KG1 (cell line): ENCODE results near the gene CACNA2D3.
"Not testable (repeated sequence)": the region's sequence is repeated elsewhere in the genome, so short reads cannot be mapped to it uniquely, and the experiment has no call there.

Source experiments
- DNase-seq: peaks from one replicate; lab custom pipeline; 2025; lab: John Stamatoyannopoulos, UW

Gene CACNA2D3

GRCh38 chr3:54573858-54574257 lies 451.5 kb downstream of the CACNA2D3 start:
- DNase-seq = no peak

DNA sequence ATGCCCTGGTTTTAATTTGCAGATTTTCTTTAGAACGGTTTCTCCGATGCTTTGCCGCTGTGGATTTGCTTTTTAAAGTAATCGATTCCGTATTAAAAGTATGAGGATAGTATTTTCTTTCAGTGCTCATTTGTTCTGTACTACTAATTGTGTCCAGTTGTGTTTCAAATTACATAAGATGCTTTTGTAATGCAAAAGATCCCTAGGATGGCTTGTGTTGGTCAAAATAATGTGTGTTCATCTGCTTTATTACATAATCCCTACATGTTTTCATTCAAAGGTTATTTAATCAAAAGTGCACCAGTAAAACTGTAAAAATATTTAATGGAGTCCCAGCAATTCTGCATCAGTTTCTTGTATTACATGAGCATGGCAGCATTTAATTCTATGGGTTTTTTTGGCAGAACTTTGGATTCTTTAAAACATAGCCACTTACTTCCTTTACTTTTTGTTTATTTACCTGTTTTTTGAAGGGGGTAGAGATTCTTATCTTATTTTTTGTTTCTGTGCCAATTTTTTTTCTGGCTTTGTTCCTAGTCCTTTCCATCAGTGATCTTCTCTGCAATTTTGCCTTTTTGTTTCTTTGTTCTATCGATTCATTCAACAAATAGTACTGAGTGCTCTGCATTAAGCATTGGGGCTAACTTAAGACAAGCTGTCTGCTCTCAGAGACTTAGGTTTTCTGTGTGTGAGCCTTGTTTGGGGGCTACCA lies 452.7 kb downstream of the CACNA2D3 start:
- no peak for DNase-seq

GRCh38 chr3:54575618-54575960 lies 453.2 kb downstream of the CACNA2D3 start:
- no peak for DNase-seq

GRCh38 chr3:54577313-54577712 lies 455.0 kb downstream of the CACNA2D3 start:
- DNase-seq = no peak

GRCh38 chr3:54578417-54578816 lies 456.1 kb downstream of the CACNA2D3 start:
- no peak for DNase-seq

DNA sequence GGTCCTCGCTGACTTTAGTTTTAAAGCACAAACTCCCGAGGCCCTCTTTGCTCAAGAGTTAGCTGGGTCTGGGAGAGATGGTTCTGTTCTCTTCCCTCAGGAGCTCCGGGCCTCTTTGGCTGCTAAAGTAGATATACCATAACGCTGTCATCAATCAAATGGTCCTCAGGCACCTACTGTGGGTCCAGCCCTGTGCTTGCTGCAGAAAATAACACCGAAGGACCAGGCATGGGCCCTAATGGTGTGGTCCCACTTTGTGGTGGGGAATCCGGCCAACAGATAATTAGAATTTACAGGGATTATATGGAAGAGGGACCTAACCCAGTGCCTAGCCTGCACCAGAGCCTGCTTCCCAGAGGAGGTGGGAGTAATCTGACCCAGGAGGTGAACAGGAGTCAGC lies 458.1 kb downstream of the CACNA2D3 start:
- no peak for DNase-seq

- no peak for DNase-seq
Observed at GRCh38 chr3:54582424-54582823, 460.1 kb downstream of the CACNA2D3 start.

DNA sequence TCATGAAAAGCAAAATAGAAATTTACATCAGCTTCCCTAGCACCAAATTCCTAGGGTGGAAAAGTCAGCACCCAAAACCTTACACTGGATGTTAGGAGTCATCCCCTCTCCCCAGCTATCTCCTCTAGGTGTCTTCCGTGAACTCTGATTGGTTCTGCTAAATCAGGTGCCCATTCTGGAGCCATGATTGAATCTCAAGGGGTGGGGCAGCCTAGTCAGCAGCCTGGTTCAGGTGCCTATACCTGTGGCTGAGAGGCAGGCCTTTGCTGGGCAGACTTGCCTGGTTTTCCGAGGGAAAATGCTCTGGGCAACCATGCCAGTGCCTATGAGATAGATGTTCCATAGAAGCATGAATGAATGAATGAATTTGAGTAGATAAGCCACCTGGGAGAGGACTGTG lies 468.8 kb downstream of the CACNA2D3 start:
- DNase-seq = no peak

GRCh38 chr3:54593653-54594052 lies 471.3 kb downstream of the CACNA2D3 start:
- no peak for DNase-seq

- DNase-seq = no peak
Observed at GRCh38 chr3:54596087-54596486, 473.7 kb downstream of the CACNA2D3 start.

- DNase-seq = no peak
Observed at GRCh38 chr3:54599716-54600115, 477.4 kb downstream of the CACNA2D3 start.

- DNase-seq = no peak
Observed at GRCh38 chr3:54600441-54601204, 478.3 kb downstream of the CACNA2D3 start.

- DNase-seq = no peak
Observed at GRCh38 chr3:54604495-54604894, 482.1 kb downstream of the CACNA2D3 start.

- no peak for DNase-seq
Observed at GRCh38 chr3:54608041-54608440, 485.7 kb downstream of the CACNA2D3 start.

DNA sequence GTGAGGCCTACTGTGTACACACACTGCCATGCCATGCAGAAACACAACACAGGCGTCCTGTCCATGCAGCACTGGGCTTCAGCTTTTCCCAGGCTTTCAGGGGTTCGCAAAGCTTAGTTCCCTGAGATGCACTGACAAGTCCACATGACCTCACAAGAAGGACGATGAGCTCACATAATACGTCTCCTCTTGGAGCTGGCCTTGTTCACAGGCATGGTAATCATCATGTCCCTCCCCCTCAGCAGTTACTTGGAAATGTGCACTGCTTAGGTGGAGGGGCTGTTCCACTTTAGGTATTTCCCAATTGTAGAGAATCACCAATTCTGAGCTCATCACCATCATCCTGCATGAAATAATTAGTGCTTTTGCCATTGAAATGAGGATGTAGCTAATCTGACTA lies 496.7 kb downstream of the CACNA2D3 start:
- DNase-seq = no peak

DNA sequence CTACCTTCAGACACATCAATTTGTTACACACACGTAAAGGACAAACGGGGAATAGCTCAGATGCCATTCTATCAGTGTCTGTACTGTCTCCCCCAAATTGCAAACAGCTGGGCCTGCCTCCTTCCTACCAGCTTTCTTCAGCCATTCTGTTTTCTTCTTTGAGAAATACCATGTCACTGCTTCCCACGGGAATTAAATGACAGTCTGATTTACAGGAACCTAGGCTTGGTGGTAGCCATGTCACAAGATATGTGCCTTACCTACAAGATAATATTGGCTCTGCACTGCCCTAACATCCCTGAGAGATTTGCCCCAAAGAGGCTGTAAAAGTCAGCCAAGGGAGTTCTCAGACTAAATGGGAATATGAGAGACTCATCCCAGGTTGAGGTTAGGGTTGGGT lies 497.2 kb downstream of the CACNA2D3 start:
- DNase-seq = no peak

DNA sequence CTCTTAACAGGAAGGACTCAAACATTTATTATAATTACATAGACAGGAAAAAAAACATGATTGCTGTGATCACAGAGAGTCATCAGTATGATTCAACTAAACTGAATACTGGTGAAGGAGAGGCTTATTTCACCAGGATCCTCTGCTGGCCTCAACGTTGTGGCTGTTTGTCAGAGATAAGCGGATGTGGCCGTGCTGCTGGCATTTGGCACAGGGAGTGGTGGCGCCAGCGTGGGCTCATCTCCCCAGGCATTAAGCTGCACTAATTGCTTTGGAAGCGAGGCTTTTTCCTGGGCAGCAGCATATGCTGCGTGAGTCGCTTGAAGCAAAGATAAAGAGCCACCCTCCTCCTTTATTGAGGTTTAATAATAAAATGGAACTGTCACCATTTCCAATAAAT lies 498.8 kb downstream of the CACNA2D3 start:
- no peak for DNase-seq

- no peak for DNase-seq
Observed at GRCh38 chr3:54622678-54623077, 500.3 kb downstream of the CACNA2D3 start.

GRCh38 chr3:54625805-54626787 lies 503.7 kb downstream of the CACNA2D3 start:
- no peak for DNase-seq

GRCh38 chr3:54628888-54629441 lies 506.6 kb downstream of the CACNA2D3 start:
- DNase-seq = no peak

- DNase-seq = no peak
Observed at GRCh38 chr3:54630101-54630623, 507.8 kb downstream of the CACNA2D3 start.

DNA sequence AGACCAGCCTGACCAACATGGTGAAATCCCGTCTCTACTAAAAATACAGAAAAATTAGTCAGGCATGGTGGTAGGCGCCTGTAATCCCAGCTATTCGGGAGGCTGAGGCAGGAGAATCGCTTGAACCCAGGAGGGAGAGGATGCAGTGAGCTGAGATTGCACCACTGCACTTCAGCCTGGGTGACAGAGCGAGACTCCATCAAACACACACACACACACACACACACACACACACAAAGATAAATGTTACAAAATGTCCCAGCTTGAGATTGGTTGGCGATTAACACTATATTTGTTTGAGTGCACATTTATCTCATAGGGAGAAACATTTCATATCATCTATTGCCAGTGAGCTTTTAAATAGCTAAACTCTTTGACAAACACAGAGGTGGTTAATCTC lies 508.6 kb downstream of the CACNA2D3 start:
- not testable (repeated sequence) for DNase-seq
